ENCODE data around the gene LSM8. TPM values are rescaled to one million over a fixed set of nuclear protein-coding genes. Genes with fewer than 3 reads are reported as not detected.

Gene LSM8
- 36.2 to 48.9 TPM (median 41.5 TPM) in 5 replicates for total RNA-seq (2022; extraction: Qiagen RNA extraction)

GRCh38 chr7:118183786-118184564 is at the start of gene LSM8:
TSS of gene LSM8 (plus strand) at chr7:118184164. CDS start at chr7:118184224, 60 bp downstream.

GRCh38 chr7:118224521-118224920 is 40.6 kb downstream of the LSM8 start, which contains the start of gene ANKRD7:
TSS of gene ANKRD7 (plus strand) at chr7:118224704. CDS start at chr7:118224831, 127 bp downstream.

Other genes with a start within 250 kb of the LSM8 start
- gene ANKRD7, start 40.5 kb downstream of the LSM8 start, total RNA-seq (2022; extraction: Qiagen RNA extraction) = 0.05 to 0.21 TPM (median 0.13 TPM) in 4 of 5 replicates, not detected in the other

All from A549 treated with AZD2906 at 1 μM for 4 hours (cell line).